OCI-LY7 (cell line): ENCODE measurements around the gene SIL1.

Experiments
- CTCF ChIP-seq: fragments of 200-600 bp; sonication (generic); conservative IDR thresholded peaks from 2 replicates; pipeline ENCODE4 v1.5.1; 2014; ENCODE audit warnings: mild to moderate bottlenecking, antibody characterized with exemption, low read length, moderate library complexity, mixed read lengths
- EZH2phosphoT487 ChIP-seq: fragments of 200-600 bp; sonication (generic); IDR thresholded peaks from 2 replicates; pipeline ENCODE4 v1.6.1; 2018; ENCODE audit warnings: low read depth, borderline replicate concordance, mild to moderate bottlenecking, mixed run types, antibody characterized with exemption, low read length, moderate library complexity, mixed read lengths

GRCh38 chr5:139049780-139050179, 148.4 kb downstream of the SIL1 start:
- TF ChIP-seq CTCF = no peak
- no peak for TF ChIP-seq EZH2phosphoT487
